Right atrium auricular region (tissue), 2 donors: ENCODE measurements around the gene CPOX. TPM values are rescaled to one million over a fixed set of nuclear protein-coding genes. Genes with fewer than 3 reads are reported as not detected.

ENCODE experiments used
- DNase-seq: peaks from one replicate; pipeline ENCODE4 v3.0.0-alpha.2; 2019; ENCODE audit warnings: low spot score
- H3K27ac ChIP-seq, 2 donors: fragments of 200-600 bp; sonication (generic); 1 replicate in 1 of 2; 2 replicates in 1 of 2; pipeline ENCODE4 v1.5.1; 2016 to 2019
- H3K27me3 ChIP-seq, 2 donors: fragments of 200-600 bp; sonication (generic); one replicate each; pipeline versions ENCODE4 v1.5.1 to v1.6.0; 2017 to 2019
- H3K36me3 ChIP-seq: fragments of 200-600 bp; sonication (generic); one replicate; pipeline ENCODE4 v1.5.1; 2016
- H3K4me1 ChIP-seq, 2 donors: fragments of 200-600 bp; sonication (generic); one replicate each; pipeline versions ENCODE4 v1.5.1 to v1.6.0; 2017 to 2019
- H3K4me3 ChIP-seq, 2 donors: fragments of 200-600 bp; sonication (generic); 1 replicate in 1 of 2; 2 replicates in 1 of 2; pipeline ENCODE4 v1.5.1; 2017 to 2019; ENCODE audit warnings: mild to moderate bottlenecking in 1 of 2, moderate library complexity in 1 of 2
- H3K9me3 ChIP-seq, 2 donors: fragments of 200-600 bp; sonication (generic); one replicate each; pipeline ENCODE4 v1.5.1; 2019
- total RNA-seq, 2 donors: library from RNA; depleted of rRNA; stranded (reverse); fragments of >200 nt; gene quantifications; one replicate each; pipeline ENCODE4 v1.1.0, GENCODE V29; 2016
- TF ChIP-seq, protein P1 (sequence below), 2 donors: fragments of 200-600 bp; sonication (generic); IDR thresholded peaks; one replicate each; pipeline ENCODE4 v1.5.1; 2019; ENCODE audit warnings: antibody characterized with exemption in 2 of 2

The CPOX gene
- total RNA-seq, 2 donors from 2014 or later, result 7.8 to 9.1 TPM

DNA sequence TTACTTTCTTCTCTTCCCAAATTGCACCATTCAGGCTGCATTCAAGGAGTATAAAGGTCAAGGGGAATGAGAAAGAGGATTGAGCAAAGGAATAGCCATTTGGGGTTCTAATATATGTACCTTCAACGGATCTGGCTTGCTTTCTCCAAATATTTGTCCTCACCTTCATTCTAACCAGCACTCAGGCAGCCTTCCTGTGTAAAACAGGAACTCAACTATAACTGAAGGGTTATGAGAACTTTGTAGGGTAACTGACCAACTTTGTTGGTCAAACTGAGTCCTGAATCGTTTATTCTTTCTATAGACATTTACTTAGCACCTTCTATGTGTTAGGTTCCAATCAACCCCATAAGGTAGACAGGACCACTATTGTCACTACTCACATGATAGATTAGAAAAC, 5.1 kb upstream of the CPOX start:
- DNase-seq, result no peak
- no peaks in the 10 kb centered on the region for H3K27me3 ChIP-seq
- H3K27ac ChIP-seq, result no peak overlapping the region
- H3K9me3 ChIP-seq, result no peaks in the 10 kb centered on the region
- H3K36me3 ChIP-seq, result no peaks in the 10 kb centered on the region
- peaks cover 0 to 3% of the 10 kb centered on the region in 2 donors for H3K4me1 ChIP-seq
- H3K4me3 ChIP-seq, result no peak overlapping the region
- TF ChIP-seq, protein P1, sequence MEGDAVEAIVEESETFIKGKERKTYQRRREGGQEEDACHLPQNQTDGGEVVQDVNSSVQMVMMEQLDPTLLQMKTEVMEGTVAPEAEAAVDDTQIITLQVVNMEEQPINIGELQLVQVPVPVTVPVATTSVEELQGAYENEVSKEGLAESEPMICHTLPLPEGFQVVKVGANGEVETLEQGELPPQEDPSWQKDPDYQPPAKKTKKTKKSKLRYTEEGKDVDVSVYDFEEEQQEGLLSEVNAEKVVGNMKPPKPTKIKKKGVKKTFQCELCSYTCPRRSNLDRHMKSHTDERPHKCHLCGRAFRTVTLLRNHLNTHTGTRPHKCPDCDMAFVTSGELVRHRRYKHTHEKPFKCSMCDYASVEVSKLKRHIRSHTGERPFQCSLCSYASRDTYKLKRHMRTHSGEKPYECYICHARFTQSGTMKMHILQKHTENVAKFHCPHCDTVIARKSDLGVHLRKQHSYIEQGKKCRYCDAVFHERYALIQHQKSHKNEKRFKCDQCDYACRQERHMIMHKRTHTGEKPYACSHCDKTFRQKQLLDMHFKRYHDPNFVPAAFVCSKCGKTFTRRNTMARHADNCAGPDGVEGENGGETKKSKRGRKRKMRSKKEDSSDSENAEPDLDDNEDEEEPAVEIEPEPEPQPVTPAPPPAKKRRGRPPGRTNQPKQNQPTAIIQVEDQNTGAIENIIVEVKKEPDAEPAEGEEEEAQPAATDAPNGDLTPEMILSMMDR (IDR thresholded peaks at IDR 0.05), result no peak

DNA sequence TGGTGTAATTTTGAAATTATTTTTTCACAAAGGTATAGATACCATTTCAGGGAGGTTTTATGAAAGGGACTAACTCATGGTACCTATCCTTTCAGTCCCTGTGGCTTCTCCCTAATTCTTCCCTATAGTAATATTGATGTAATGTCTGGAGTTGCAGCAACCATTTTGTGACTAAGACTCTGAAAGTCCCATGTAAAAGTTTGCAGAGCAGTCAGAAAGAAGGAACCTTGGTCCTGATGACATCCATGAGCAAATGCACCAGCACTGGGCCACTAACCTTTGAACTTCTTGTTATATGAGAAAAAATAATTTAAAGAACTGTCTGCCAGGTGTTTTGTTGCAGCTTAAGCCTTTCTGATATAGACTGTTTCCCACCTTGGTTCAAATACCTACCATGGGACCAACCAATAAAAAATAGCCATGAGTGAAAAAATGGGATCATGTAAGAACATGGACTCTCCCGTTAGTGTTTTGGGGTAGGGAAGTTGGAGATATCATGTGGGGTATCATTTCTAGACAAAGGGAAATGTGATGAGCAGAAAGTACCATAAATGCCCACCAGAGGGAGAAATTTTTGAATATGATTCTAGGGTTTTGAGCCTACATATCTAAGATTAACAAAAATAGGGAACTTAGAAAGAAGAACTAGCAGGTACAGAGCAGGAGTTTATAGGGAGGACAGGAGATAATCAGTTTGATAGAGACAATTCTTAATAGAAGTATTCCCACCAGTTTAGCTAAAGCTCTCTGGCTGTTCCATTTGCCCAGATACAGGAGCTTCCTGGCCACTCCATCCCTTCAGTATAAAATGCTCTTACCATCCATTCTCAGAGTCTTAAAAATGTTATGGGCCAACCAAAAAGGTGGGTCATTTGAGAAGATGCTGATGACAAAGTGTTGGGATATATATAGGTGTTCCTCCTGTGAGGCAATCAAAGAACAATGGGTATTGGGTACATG, 3.4 kb upstream of the CPOX start:
- no peaks in the 10 kb centered on the region for H3K9me3 ChIP-seq
- H3K4me1 ChIP-seq, result peaks cover 0 to 15% of the 10 kb centered on the region in 2 donors
- H3K27me3 ChIP-seq, result no peaks in the 10 kb centered on the region
- H3K36me3 ChIP-seq, result no peaks in the 10 kb centered on the region
- no peak for DNase-seq
- H3K4me3 ChIP-seq, result no peak overlapping the region
- no peak overlapping the region for H3K27ac ChIP-seq
- TF ChIP-seq, protein P1 (IDR thresholded peaks at IDR 0.05), result peak; percentile 55 to 80

DNA sequence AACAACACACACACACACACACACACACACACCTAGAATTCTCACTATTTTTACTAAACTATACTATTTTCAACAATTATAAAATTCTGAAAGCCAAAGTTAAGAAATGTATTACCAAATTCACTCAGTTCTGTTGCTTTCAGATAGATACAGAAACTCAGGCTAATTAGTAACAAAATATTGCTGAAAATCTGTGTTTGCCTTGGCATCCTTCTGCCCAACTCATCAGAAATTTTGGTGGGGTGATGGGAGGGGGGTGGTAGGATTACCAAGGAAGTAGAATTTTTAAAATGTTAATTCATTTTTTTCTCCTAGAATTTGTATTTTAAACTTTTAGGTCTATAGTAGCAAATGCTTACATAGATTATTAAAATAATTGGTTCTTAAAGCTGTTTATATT, 2.7 kb upstream of the CPOX start:
- peaks cover 0 to 19% of the 10 kb centered on the region in 2 donors for H3K4me1 ChIP-seq
- no peaks in the 10 kb centered on the region for H3K36me3 ChIP-seq
- no peaks in the 10 kb centered on the region for H3K27me3 ChIP-seq
- DNase-seq, result no peak
- H3K9me3 ChIP-seq, result no peaks in the 10 kb centered on the region
- no peak overlapping the region for H3K27ac ChIP-seq
- TF ChIP-seq, protein P1 (IDR thresholded peaks at IDR 0.05), result no peak
- H3K4me3 ChIP-seq, result no peak overlapping the region

DNA sequence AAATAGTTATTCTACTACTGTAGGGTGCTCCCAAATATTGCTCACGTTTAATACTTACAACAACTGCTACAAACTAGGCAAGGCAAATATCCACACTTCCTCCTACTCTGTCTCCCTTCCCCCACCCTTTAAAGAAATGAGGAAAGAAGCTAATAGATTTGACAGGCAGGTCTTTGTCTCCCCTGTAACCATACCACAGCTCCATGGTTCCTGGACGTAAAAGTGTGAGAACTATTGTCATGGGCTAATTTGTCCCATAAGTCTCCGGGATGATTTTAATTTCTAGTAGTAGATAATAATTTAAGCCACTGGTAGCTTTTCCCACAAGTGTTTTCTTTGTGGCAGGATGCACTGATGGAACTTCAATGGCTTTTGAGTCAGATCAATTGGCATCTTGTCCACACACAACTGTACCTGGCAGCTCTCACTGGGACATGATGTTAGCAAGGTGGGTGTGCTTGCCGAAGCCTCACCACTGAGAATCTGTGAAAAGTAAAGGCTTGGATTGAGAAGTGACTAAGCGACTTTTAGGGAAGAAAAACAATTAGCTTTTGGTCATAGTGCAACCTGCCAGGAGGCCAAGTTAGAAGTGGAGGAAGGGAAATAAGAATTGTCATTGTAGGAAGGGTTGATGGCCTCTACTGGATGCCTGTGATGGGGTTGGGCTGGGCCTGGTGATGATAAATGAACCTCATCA, 1.4 kb upstream of the CPOX start:
- H3K4me3 ChIP-seq, result no peak overlapping the region
- peaks cover 0 to 19% of the 10 kb centered on the region in 2 donors for H3K4me1 ChIP-seq
- no peaks in the 10 kb centered on the region for H3K9me3 ChIP-seq
- no peaks in the 10 kb centered on the region for H3K27me3 ChIP-seq
- H3K27ac ChIP-seq, result no peak overlapping the region
- TF ChIP-seq, protein P1 (IDR thresholded peaks at IDR 0.05), result no peak
- peaks cover 3% of the 10 kb centered on the region for H3K36me3 ChIP-seq
- DNase-seq, result no peak

DNA sequence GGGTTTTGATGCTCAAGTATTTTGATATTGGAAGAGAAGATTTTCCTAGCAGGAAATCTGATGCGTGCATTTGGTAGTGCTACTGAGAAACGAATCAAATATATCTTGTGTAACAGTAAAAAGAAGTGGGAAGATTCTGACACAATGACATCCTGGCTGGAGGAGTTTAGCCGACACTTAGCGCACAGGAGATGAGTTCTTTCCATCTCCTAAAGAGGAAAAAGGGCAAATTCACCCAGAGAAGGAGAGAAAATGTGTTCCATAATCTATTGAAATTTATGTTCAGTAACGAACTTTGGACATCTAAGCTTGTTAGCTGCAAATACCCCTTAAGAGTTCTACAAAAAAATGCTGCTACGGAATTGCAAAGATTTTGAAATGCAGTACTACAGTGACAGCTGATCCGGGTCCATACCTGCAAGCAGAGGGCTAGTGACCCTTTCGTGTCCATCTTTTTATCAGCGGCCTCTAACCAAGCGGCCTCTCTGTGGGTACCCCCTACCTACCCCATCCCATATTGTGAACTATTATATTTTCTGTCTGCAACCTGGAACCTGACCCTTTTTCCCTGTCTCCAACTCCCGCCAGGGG, 971 bp downstream of the CPOX start:
- DNase-seq, result no peak
- peaks cover 0 to 19% of the 10 kb centered on the region in 2 donors for H3K4me1 ChIP-seq
- peak overlapping the region; percentile 76 to 78 for H3K4me3 ChIP-seq
- TF ChIP-seq, protein P1 (IDR thresholded peaks at IDR 0.05), result no peak
- H3K27me3 ChIP-seq, result no peaks in the 10 kb centered on the region
- H3K36me3 ChIP-seq, result peaks cover 7% of the 10 kb centered on the region
- peak overlapping the region in 1 of 2 donors; percentile 80 for H3K27ac ChIP-seq
- H3K9me3 ChIP-seq, result no peaks in the 10 kb centered on the region
